PFSK-1 (cell line): Measurements from ENCODE around the gene GABRA5.

ENCODE experiments used
- FOXP2 ChIP-seq: optimal IDR thresholded peaks from 2 replicates; pipeline ENCODE3; 2011; ENCODE audit warnings: borderline replicate concordance, control low read depth, inconsistent platforms; ENCODE audit not compliant: insufficient read depth; ENCODE audit errors: extremely low read length, extremely low read depth
- POLR2AphosphoS5 ChIP-seq: IDR thresholded peaks from 2 replicates; pipeline ENCODE4 v1.6.1; 2012; ENCODE audit warnings: low read depth, mild to moderate bottlenecking, control low read depth, low read length, moderate library complexity
- REST ChIP-seq, 2 experiments: IDR thresholded peaks; 2 replicates each; pipeline versions ENCODE4 v1.6.1 to v1.8.0; 2011 to 2012; ENCODE audit warnings: low read depth in 2 of 2, low read length in 2 of 2, control low read depth in 1 of 2, inconsistent platforms in 1 of 2, mild to moderate bottlenecking in 1 of 2, moderate library complexity in 1 of 2; ENCODE audit not compliant: insufficient read depth in 1 of 2
- SIN3A ChIP-seq: IDR thresholded peaks from 2 replicates; pipeline ENCODE4 v1.6.1; 2012; ENCODE audit warnings: mild to moderate bottlenecking, low read length, moderate library complexity, borderline replicate concordance; ENCODE audit not compliant: insufficient read depth
- TAF1 ChIP-seq: IDR thresholded peaks from 2 replicates; pipeline ENCODE4 v1.6.1; 2012; ENCODE audit warnings: low read length, control low read depth, borderline replicate concordance; ENCODE audit not compliant: insufficient read depth

GRCh38 chr15:26971271-26972018 lies 104.6 kb downstream of the GABRA5 start:
- TF ChIP-seq SIN3A (no peak), POLR2AphosphoS5 (no peak), REST (IDR thresholded peaks at IDR 0.05; ENCODE audit: insufficient read depth in 1 of 2, low read depth in 2 of 2, low read length in 2 of 2) (no peak), TAF1 (no peak), FOXP2 (no peak)
